SJCRH30 (cell line): ENCODE measurements around the gene ZDHHC1. TPM values are rescaled to one million over a fixed set of nuclear protein-coding genes. Genes with fewer than 3 reads are reported as not detected.
A peak's percentile ranks its signal among the peaks of the same experiment; 100 is the strongest.
"Not testable (repeated sequence)": the region's sequence is repeated elsewhere in the genome, so short reads cannot be mapped to it uniquely, and the experiment has no call there.

Source experiments
- DNase-seq, 2 experiments: peaks; one replicate each; pipeline ENCODE4 v3.0.0-alpha.2; 2015 to 2020
- H3K27ac ChIP-seq: fragments of 250-450 bp; sonication (Bioruptor Pico); 2 replicates; pipeline ENCODE4 v1.5.1; 2020; ENCODE audit warnings: mild to moderate bottlenecking, moderate library complexity
- H3K27me3 ChIP-seq: fragments of 250-450 bp; sonication (Bioruptor Pico); 2 replicates; pipeline ENCODE4 v1.5.1; 2020; ENCODE audit warnings: mild to moderate bottlenecking, moderate library complexity
- H3K36me3 ChIP-seq: fragments of 250-450 bp; sonication (Bioruptor Pico); 2 replicates; pipeline ENCODE4 v1.5.1; 2020; ENCODE audit warnings: mild to moderate bottlenecking, moderate library complexity
- H3K4me1 ChIP-seq: fragments of 250-450 bp; sonication (Bioruptor Pico); 2 replicates; pipeline ENCODE4 v1.5.1; 2020; ENCODE audit warnings: mild to moderate bottlenecking, moderate library complexity
- H3K4me3 ChIP-seq: fragments of 250-450 bp; sonication (Bioruptor Pico); 2 replicates; pipeline ENCODE4 v1.5.1; 2020; ENCODE audit warnings: mild to moderate bottlenecking, moderate library complexity
- H3K9me3 ChIP-seq: fragments of 250-450 bp; sonication (Bioruptor Pico); replicated peaks from 2 replicates; pipeline ENCODE4 v1.5.1; 2020; ENCODE audit warnings: mild to moderate bottlenecking, moderate library complexity
- total RNA-seq: library from RNA; depleted of rRNA; stranded (reverse); fragments of >200 nt; shearing (Covaris generic); gene quantifications from 2 replicates; pipeline ENCODE4 v1.2.3, GENCODE V29; 2014

ZDHHC1 gene
- total RNA-seq, 1 experiment from 2014 or later: not detected

GRCh38 chr16:67417333-67418061 lies 1.2 kb upstream of the ZDHHC1 start:
- no peak for DNase-seq
- Histone ChIP-seq H3K4me1 (peaks cover 7% of the 10 kb centered on the region), H3K27ac (no peak overlapping the region), H3K36me3 (no peaks in the 10 kb centered on the region), H3K9me3 (no peaks in the 10 kb centered on the region), H3K4me3 (no peak overlapping the region), H3K27me3 (peaks cover 5% of the 10 kb centered on the region; the same call in 1 of the 2 replicates)

GRCh38 chr16:67415421-67415820 lies 856 bp downstream of the ZDHHC1 start:
- H3K4me1 ChIP-seq, H3K9me3 ChIP-seq, H3K4me3 ChIP-seq, H3K27me3 ChIP-seq, DNase-seq, H3K36me3 ChIP-seq, H3K27ac ChIP-seq: not testable (repeated sequence)

- Histone ChIP-seq H3K36me3 (no peaks in the 10 kb centered on the region), H3K9me3 (no peaks in the 10 kb centered on the region), H3K4me3 (no peak overlapping the region), H3K4me1 (peaks cover 1% of the 10 kb centered on the region; the same call in 1 of the 2 replicates), H3K27me3 (peaks cover 5% of the 10 kb centered on the region; the same call in 1 of the 2 replicates), H3K27ac (no peak overlapping the region)
- no peak for DNase-seq
Observed at GRCh38 chr16:67413978-67414911, 2.0 kb downstream of the ZDHHC1 start.

- Histone ChIP-seq H3K9me3 (no peaks in the 10 kb centered on the region), H3K4me3 (no peak overlapping the region), H3K36me3 (no peaks in the 10 kb centered on the region), H3K27ac (no peak overlapping the region), H3K27me3 (peaks cover 5% of the 10 kb centered on the region; the same call in 1 of the 2 replicates), H3K4me1 (no peaks in the 10 kb centered on the region)
- no peak for DNase-seq
Observed at GRCh38 chr16:67412294-67412693, 4.0 kb downstream of the ZDHHC1 start.

- Histone ChIP-seq H3K36me3 (no peaks in the 10 kb centered on the region), H3K27me3 (0 out of 2 replicates have a peak, but pooled peaks cover 5% of the 10 kb centered on the region), H3K9me3 (no peaks in the 10 kb centered on the region), H3K4me1 (peaks cover 8% of the 10 kb centered on the region), H3K4me3 (no peak overlapping the region), H3K27ac (no peak overlapping the region)
- DNase-seq: no peak
Observed at GRCh38 chr16:67411339-67411738, 4.9 kb downstream of the ZDHHC1 start.

- H3K4me1 ChIP-seq: peaks cover 10% of the 10 kb centered on the region
- no peaks in the 10 kb centered on the region for H3K9me3 ChIP-seq
- H3K4me3 ChIP-seq: no peak overlapping the region
- no peaks in the 10 kb centered on the region for H3K36me3 ChIP-seq
- no peaks in the 10 kb centered on the region for H3K27me3 ChIP-seq
- DNase-seq: no peak
- no peak overlapping the region for H3K27ac ChIP-seq
Observed at GRCh38 chr16:67409631-67410030, 6.6 kb downstream of the ZDHHC1 start.

- Histone ChIP-seq H3K27ac (no peak overlapping the region), H3K27me3 (no peaks in the 10 kb centered on the region), H3K4me1 (peaks cover 10% of the 10 kb centered on the region), H3K4me3 (no peak overlapping the region), H3K36me3 (no peaks in the 10 kb centered on the region), H3K9me3 (no peaks in the 10 kb centered on the region)
- no peak for DNase-seq
Observed at GRCh38 chr16:67407788-67408452, 8.4 kb downstream of the ZDHHC1 start.

GRCh38 chr16:67407176-67407787 lies 9.0 kb downstream of the ZDHHC1 start:
- H3K4me3 ChIP-seq: no peak overlapping the region
- H3K36me3 ChIP-seq: no peaks in the 10 kb centered on the region
- H3K27me3 ChIP-seq: no peaks in the 10 kb centered on the region
- H3K4me1 ChIP-seq: peaks cover 10% of the 10 kb centered on the region
- no peaks in the 10 kb centered on the region for H3K9me3 ChIP-seq
- no peak for DNase-seq
- H3K27ac ChIP-seq: peak overlapping the region; percentile 36

- peak in 1 of 2 experiments; percentile 49 for DNase-seq
- peak overlapping the region; percentile 36 for H3K27ac ChIP-seq
Observed at GRCh38 chr16:67406111-67406971, 9.9 kb downstream of the ZDHHC1 start.

GRCh38 chr16:67405336-67405735 lies 10.9 kb downstream of the ZDHHC1 start:
- no peak for DNase-seq
- Histone ChIP-seq H3K9me3 (no peaks in the 10 kb centered on the region), H3K36me3 (no peaks in the 10 kb centered on the region), H3K27ac (no peak overlapping the region), H3K4me1 (peaks cover 12% of the 10 kb centered on the region), H3K4me3 (no peak overlapping the region), H3K27me3 (no peaks in the 10 kb centered on the region)

More at GRCh38 chr16:67406111-67406971, 9.9 kb downstream of the ZDHHC1 start:
- H3K27me3 ChIP-seq: no peaks in the 10 kb centered on the region
- H3K36me3 ChIP-seq: no peaks in the 10 kb centered on the region
- no peaks in the 10 kb centered on the region for H3K9me3 ChIP-seq
- peaks cover 10% of the 10 kb centered on the region for H3K4me1 ChIP-seq
- H3K4me3 ChIP-seq: no peak overlapping the region

GRCh38 chr16:67404740-67405226 lies 11.5 kb downstream of the ZDHHC1 start:
- DNase-seq: no peak
- H3K36me3 ChIP-seq: no peaks in the 10 kb centered on the region
- H3K4me3 ChIP-seq: no peak overlapping the region
- H3K9me3 ChIP-seq: no peaks in the 10 kb centered on the region
- no peak overlapping the region for H3K27ac ChIP-seq
- H3K27me3 ChIP-seq: no peaks in the 10 kb centered on the region
- peaks cover 18% of the 10 kb centered on the region for H3K4me1 ChIP-seq

GRCh38 chr16:67403976-67404555 lies 12.2 kb downstream of the ZDHHC1 start:
- Histone ChIP-seq H3K27me3 (no peaks in the 10 kb centered on the region), H3K4me1 (peaks cover 22% of the 10 kb centered on the region), H3K4me3 (no peak overlapping the region), H3K27ac (no peak overlapping the region), H3K36me3 (no peaks in the 10 kb centered on the region), H3K9me3 (no peaks in the 10 kb centered on the region)
- no peak for DNase-seq

- Histone ChIP-seq H3K4me1 (peaks cover 23% of the 10 kb centered on the region), H3K27ac (no peak overlapping the region), H3K4me3 (no peak overlapping the region), H3K9me3 (no peaks in the 10 kb centered on the region), H3K36me3 (no peaks in the 10 kb centered on the region), H3K27me3 (no peaks in the 10 kb centered on the region)
- no peak for DNase-seq
Observed at GRCh38 chr16:67400901-67401300, 15.4 kb downstream of the ZDHHC1 start.
